Stimulated activated CD4-positive, alpha-beta T cell treated with anti-CD3 and anti-CD28 coated beads, Interleukin-12 subunit alpha, Interleukin-12 subunit beta, amount 100 ng/mL, for 24 hours (primary cell): ENCODE data around the gene GPATCH4.

Experiments used
- DNase-seq, 2 experiments: peaks; one replicate each; pipeline ENCODE4 v3.0.0-alpha.2; 2020; ENCODE audit warnings: low read depth in 2 of 2

Gene GPATCH4

GRCh38 chr1:156547434-156547833 lies 53.8 kb downstream of the GPATCH4 start:
- DNase-seq = no peak

GRCh38 chr1:156546267-156546666 lies 55.0 kb downstream of the GPATCH4 start:
- no peak for DNase-seq

- DNase-seq = no peak
Measured at GRCh38 chr1:156544592-156545102, 56.6 kb downstream of the GPATCH4 start.
